ENCODE measurements around the gene POLA2.

DNA sequence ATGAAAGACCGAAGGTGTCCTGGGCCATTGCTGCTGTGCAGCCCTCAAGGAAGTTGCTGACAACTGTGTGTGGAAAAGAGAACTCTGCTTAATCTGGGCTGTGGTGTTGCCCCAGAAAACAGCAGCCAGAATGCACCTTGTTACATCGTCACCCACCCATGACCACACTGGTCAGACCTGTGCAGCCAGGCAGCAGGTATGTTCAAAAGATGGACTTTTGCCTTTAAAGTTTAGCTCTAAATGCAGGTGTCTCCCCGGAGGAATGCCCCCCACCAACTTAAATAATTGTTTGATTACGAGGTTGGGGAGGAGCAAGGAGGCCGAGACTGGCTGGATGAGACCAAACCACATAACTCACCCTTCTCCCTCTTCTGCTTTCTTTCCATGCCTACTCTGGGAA lies 15.3 kb upstream of the POLA2 start:
- TF ChIP-seq FOXK1 (CRISPR knock-in tag; IDR thresholded peaks at IDR 0.05; ENCODE audit: borderline replicate concordance) (no peak), CHD4 (IDR thresholded peaks at IDR 0.05; ENCODE audit: insufficient read depth, insufficient replicate concordance, low read depth, low read length, poor library complexity, severe bottlenecking) (no peak), HMGN3 (IDR thresholded peaks at IDR 0.05; ENCODE audit: borderline replicate concordance, extremely low read depth, insufficient read length, low read depth, low read length) (no peak), SMARCC2 (IDR thresholded peaks at IDR 0.05; ENCODE audit: low read depth) (no peak), CHD2 (IDR thresholded peaks at IDR 0.05; ENCODE audit: low read depth, low read length) (no peak), MEIS2 (IDR thresholded peaks at IDR 0.05; ENCODE audit: partially characterized antibody) (no peak)
- TF ChIP-seq, protein P1, sequence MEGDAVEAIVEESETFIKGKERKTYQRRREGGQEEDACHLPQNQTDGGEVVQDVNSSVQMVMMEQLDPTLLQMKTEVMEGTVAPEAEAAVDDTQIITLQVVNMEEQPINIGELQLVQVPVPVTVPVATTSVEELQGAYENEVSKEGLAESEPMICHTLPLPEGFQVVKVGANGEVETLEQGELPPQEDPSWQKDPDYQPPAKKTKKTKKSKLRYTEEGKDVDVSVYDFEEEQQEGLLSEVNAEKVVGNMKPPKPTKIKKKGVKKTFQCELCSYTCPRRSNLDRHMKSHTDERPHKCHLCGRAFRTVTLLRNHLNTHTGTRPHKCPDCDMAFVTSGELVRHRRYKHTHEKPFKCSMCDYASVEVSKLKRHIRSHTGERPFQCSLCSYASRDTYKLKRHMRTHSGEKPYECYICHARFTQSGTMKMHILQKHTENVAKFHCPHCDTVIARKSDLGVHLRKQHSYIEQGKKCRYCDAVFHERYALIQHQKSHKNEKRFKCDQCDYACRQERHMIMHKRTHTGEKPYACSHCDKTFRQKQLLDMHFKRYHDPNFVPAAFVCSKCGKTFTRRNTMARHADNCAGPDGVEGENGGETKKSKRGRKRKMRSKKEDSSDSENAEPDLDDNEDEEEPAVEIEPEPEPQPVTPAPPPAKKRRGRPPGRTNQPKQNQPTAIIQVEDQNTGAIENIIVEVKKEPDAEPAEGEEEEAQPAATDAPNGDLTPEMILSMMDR (IDR thresholded peaks at IDR 0.05 in 2 of 3, conservative IDR thresholded peaks at IDR 0.05 in 1 of 3; ENCODE audit: insufficient read depth in 2 of 3, low read depth in 1 of 3, low read length in 3 of 3) = no peak
- TF ChIP-seq, protein P2, sequence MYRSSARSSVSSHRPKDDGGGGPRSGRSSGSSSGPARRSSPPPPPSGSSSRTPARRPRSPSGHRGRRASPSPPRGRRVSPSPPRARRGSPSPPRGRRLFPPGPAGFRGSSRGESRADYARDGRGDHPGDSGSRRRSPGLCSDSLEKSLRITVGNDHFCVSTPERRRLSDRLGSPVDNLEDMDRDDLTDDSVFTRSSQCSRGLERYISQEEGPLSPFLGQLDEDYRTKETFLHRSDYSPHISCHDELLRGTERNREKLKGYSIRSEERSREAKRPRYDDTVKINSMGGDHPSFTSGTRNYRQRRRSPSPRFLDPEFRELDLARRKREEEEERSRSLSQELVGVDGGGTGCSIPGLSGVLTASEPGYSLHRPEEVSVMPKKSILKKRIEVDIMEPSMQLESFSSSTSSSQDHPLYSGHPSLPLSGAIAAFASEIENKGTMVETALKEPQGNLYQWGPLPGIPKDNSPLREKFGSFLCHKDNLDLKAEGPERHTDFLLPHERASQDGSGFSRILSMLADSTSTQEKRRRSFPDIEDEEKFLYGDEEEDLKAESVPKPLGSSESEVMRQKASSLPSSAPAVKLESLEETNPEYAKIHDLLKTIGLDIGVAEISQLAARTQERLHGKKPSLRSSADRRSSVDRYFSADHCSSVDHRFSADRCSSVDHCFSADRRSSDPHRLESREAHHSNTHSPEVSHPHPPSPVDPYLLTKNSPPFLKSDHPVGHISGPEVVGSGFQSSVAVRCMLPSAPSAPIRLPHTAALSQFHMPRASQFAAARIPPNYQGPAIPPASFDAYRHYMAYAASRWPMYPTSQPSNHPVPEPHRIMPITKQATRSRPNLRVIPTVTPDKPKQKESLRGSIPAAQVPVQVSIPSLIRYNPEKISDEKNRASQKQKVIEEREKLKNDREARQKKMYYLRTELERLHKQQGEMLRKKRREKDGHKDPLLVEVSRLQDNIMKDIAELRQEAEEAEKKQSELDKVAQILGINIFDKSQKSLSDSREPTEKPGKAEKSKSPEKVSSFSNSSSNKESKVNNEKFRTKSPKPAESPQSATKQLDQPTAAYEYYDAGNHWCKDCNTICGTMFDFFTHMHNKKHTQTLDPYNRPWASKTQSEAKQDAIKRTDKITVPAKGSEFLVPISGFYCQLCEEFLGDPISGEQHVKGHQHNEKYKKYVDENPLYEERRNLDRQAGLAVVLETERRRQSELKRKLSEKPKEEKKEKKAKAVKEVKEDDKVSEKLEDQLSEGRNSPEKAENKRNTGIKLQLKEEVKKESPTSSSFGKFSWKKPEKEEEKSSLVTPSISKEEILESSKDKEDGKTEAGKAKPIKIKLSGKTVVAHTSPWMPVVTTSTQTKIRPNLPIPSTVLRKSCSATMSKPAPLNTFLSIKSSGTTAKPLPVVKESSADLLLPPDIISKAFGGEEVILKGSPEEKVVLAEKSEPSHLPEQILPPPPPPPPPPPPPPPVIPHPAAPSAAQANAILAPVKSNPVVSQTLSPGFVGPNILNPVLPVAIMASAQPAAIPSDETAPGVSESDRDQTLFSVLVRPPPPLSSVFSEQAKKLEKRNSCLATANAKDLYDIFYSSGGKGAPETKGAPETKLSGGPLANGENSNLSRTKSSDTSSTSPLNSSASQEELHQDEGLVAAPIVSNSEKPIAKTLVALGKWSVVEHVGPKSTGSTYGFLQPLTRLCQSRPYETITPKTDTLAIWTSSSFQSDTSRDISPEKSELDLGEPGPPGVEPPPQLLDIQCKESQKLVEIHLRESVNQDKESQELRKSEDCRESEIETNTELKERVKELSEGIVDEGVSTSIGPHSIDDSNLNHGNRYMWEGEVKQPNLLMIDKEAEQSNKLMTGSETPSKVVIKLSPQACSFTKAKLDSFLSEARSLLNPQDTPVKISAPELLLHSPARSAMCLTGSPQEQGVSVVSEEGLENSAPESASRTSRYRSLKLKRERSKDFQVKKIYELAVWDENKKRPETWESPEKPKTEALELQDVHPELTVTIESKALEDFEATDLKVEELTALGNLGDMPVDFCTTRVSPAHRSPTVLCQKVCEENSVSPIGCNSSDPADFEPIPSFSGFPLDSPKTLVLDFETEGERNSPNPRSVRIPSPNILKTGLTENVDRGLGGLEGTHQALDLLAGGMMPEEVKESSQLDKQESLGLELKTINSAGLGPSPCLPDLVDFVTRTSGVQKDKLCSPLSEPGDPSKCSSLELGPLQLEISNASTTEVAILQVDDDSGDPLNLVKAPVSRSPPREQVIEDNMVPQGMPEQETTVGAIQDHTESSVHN (IDR thresholded peaks at IDR 0.05; ENCODE audit: borderline replicate concordance in 1 of 2, low read depth in 1 of 2) = no peak
